KOPT-K1 (cell line): Measurements from ENCODE around the gene FCMR.
A peak's percentile ranks its signal among the peaks of the same experiment; 100 is the strongest.

ENCODE experiments used
- H3K27ac ChIP-seq: fragments of 200-600 bp; sonication (generic); 2 replicates; pipeline ENCODE4 v1.5.1; 2016; ENCODE audit warnings: antibody characterized with exemption, mild to moderate bottlenecking, low read depth, low read length; ENCODE audit not compliant: poor library complexity, severe bottlenecking
- H3K36me3 ChIP-seq: fragments of 200-600 bp; sonication (generic); 2 replicates; pipeline ENCODE4 v1.5.1; 2017; ENCODE audit warnings: antibody characterized with exemption, mild to moderate bottlenecking, low read length, moderate library complexity; ENCODE audit not compliant: insufficient read depth
- H3K9me3 ChIP-seq: fragments of 200-600 bp; sonication (generic); 2 replicates; pipeline ENCODE4 v1.5.1; 2017; ENCODE audit warnings: antibody characterized with exemption, low read length, mild to moderate bottlenecking; ENCODE audit not compliant: insufficient read depth, poor library complexity, severe bottlenecking

Gene FCMR, protein sequence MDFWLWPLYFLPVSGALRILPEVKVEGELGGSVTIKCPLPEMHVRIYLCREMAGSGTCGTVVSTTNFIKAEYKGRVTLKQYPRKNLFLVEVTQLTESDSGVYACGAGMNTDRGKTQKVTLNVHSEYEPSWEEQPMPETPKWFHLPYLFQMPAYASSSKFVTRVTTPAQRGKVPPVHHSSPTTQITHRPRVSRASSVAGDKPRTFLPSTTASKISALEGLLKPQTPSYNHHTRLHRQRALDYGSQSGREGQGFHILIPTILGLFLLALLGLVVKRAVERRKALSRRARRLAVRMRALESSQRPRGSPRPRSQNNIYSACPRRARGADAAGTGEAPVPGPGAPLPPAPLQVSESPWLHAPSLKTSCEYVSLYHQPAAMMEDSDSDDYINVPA

GRCh38 chr1:206921772-206922265 lies at the start of gene FCMR:
Gene FCMR (minus strand): TSS chr1:206921941. CDS start chr1:206921854, 87 bp downstream.
- H3K9me3 ChIP-seq = no peaks in the 10 kb centered on the region
- peak within 1 kb of the TSS; percentile 88 for H3K27ac ChIP-seq
- H3K36me3 ChIP-seq = no peaks in the 10 kb centered on the region

DNA sequence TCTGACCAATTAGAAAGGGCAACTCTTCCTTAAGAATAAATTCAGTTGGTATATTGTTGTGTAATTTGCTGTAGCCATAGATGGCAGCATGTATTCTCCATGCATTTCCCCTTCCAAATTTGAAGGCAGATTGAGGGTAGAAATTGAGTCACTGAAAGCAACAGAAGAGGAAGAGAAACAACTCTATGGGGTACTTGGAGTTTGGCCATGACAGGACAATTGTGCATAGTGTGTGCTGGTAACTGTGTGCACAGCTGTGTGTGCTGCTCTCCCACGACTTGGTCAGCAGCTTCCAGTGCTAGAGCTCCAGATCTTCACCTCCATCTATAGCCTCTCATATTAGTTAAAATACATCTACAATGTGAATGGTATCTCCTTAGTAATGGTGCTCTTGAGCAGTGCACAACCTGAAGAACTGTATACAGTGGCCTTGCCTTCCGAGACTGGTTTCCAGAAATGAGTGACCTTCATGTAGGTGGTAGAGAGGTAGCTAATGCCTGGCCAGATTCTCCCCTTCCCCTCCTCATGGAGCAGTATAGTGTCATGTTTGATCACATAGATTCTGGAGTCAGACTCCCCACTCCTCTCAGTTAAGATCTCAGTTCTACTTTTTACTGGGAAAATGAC lies 49.4 kb upstream of the FCMR start:
- no peaks in the 10 kb centered on the region for H3K9me3 ChIP-seq
- no peak overlapping the region for H3K27ac ChIP-seq
- no peaks in the 10 kb centered on the region for H3K36me3 ChIP-seq

DNA sequence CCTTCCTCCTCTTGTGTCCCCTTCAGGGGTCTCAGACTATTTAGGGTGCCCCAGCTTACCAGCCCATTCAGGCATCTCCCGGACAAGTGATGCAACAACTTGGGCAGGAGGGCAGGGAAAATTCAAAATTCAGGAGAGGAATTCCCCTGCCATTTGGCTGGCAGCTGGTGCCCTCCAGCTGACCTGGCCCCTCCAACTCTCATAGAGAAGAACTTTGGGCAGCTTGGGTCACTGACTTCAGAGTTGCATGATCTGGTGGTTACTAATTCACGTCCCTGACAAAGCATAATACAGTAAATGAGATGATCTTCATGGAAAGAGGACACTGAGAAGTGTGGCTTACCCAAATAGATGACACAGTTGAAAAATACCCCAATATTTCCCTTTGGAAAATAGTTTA lies 48.7 kb upstream of the FCMR start, which contains the start of gene FCAMR:
Gene FCAMR, minus strand, starts transcription at position 15 of the 400 bp plus-strand sequence. CDS start 335 bp downstream, outside the sequence.
- Histone ChIP-seq H3K36me3 (no peaks in the 10 kb centered on the region), H3K27ac (no peak within 1 kb of the TSS), H3K9me3 (no peaks in the 10 kb centered on the region)

DNA sequence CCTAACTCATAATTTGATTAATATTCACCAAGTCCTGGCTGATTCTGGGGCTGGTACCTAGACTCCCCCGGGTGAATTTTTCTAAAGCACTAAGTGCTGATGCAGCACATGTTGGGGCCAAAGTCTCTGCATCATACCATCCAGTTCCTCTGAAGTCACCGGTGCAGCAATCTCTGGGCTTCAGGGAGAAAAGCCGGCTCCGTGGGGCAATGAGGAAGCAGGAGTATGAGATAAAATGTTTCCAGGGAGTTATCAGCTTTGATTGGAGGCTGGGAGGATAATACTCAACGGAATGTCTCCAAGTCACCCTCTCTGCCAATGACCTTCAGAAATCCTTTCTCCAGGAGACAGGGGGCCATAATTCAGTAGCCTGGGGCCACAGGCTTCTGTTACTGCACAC lies 47.3 kb upstream of the FCMR start:
- H3K9me3 ChIP-seq = no peaks in the 10 kb centered on the region
- no peak overlapping the region for H3K27ac ChIP-seq

GRCh38 chr1:206967096-206967849 lies 45.5 kb upstream of the FCMR start:
- Histone ChIP-seq H3K36me3 (no peaks in the 10 kb centered on the region), H3K27ac (peak overlapping the region; percentile 33), H3K9me3 (no peaks in the 10 kb centered on the region)

More for the DNA sequence above, 47.3 kb upstream of the FCMR start:
- no peaks in the 10 kb centered on the region for H3K36me3 ChIP-seq

DNA sequence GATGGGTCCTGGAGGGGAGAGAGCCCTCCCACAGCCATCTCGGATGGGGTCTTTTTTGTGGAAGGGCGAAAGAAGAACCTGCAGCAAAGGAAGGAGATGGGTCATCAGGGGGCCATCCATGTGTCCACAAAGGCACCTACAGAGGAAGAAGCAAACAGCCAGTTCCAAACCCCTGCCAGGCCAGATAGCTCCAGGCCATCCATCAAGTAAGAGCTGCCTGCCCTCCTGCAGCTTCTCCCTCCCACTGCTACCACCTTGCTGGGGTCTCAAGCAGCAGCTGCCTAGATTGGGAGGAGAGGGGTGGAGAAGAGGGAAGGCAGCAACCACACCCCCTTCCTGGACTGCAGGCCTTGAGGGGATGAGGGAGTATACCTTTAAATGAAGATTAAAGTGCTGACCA lies 44.0 kb upstream of the FCMR start:
- no peak overlapping the region for H3K27ac ChIP-seq
- no peaks in the 10 kb centered on the region for H3K9me3 ChIP-seq

GRCh38 chr1:206963740-206964139 lies 42.0 kb upstream of the FCMR start:
- no peaks in the 10 kb centered on the region for H3K36me3 ChIP-seq
- H3K27ac ChIP-seq = no peak overlapping the region

More for the DNA sequence above, 44.0 kb upstream of the FCMR start:
- H3K36me3 ChIP-seq = no peaks in the 10 kb centered on the region

DNA sequence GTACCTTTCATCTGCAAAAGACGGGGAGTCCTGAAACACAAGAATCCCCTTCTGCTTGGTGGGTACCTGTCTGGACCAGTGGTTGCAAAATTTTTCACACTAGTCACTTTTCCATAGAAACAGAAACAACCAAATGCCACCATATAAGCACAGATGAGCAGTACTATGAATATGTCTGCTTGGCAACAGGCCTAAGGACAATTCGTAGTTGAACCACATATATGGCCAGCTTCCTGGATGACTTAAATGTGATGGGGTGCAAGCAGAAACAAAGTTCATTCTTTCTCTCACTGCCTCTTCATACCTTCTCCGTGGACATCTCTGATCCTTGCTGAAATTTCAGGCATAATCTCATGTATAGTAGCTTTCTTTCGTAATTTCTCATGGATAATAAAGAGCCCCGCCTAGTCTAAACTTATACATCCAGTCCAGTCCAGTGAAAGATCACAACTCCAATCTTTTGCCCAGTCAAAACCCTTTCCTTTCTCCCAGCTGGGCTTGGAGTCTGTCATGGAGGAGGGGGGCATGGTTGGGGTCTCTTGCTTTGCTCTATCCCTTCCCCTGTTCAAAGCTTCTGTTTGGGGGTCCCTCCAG lies 41.5 kb upstream of the FCMR start:
- H3K9me3 ChIP-seq = no peaks in the 10 kb centered on the region
- H3K36me3 ChIP-seq = no peaks in the 10 kb centered on the region
- no peak overlapping the region for H3K27ac ChIP-seq

More at GRCh38 chr1:206963740-206964139, 42.0 kb upstream of the FCMR start:
- no peaks in the 10 kb centered on the region for H3K9me3 ChIP-seq

DNA sequence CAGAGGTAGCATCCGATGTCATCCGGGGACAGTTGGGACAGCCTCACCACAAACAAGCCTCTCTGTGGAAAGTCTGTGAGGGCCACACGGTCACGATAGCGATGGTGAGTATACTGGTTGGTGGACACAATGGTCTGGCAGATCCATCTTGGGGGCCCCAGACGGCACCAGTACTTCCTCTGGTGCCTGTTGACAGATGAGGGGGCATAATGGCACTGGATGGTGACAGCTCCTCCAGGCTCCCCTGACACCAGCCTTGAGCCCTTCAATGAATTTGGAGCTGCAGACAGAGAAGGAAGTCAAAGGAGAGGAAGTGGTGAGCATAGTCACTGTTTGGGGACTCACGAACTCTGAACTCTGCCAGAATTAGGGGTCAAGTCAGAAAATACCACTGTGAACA lies 40.5 kb upstream of the FCMR start:
- H3K36me3 ChIP-seq = no peaks in the 10 kb centered on the region
- H3K27ac ChIP-seq = no peak overlapping the region
- H3K9me3 ChIP-seq = no peaks in the 10 kb centered on the region

DNA sequence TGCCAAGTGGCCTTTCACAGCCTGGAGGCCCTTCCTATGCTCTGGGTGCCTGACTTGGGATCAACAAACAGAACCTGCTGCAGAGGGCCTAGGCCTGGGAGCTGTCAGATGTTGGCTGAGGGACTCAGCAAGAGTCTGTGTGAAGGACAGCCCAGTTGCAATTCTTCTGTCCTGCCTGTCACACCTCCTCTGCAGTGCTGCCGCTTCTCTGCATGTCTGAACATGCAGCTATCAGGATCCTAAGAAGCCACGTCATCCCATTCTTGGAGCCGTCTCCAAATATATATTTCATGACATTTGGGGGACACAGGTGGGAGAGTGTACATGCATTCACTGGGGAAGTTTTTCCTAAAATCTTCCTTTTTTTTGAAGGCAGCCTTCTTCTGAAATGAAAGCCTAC lies 39.9 kb upstream of the FCMR start:
- no peaks in the 10 kb centered on the region for H3K9me3 ChIP-seq
- no peak overlapping the region for H3K27ac ChIP-seq
- no peaks in the 10 kb centered on the region for H3K36me3 ChIP-seq

- Histone ChIP-seq H3K36me3 (no peaks in the 10 kb centered on the region), H3K27ac (no peak overlapping the region), H3K9me3 (no peaks in the 10 kb centered on the region)
Observed at GRCh38 chr1:206960676-206961386, 39.1 kb upstream of the FCMR start.

DNA sequence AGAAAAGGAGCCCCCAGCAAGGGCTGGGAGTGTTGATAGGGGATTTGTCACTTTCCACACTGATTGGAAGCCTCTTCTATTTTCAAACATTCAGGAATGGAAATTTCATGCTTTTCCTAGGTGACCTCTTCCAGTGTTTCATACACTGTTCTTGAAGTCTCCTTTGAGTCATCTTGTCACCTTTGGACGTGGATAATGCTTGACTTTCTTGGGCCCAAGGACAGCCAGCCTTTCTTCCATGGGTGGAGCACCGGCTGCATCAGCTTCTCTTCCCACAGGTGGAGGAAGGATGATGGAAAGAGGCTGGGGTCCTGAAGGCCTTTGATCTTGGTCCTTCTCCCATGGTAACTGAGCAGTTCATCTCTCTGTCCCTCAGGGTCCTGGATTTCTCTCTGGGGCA lies 36.4 kb upstream of the FCMR start:
- H3K27ac ChIP-seq = no peak overlapping the region

GRCh38 chr1:206957639-206958038 lies 35.9 kb upstream of the FCMR start:
- no peaks in the 10 kb centered on the region for H3K36me3 ChIP-seq
- no peaks in the 10 kb centered on the region for H3K9me3 ChIP-seq
- H3K27ac ChIP-seq = no peak overlapping the region

More for the DNA sequence above, 36.4 kb upstream of the FCMR start:
- Histone ChIP-seq H3K9me3 (no peaks in the 10 kb centered on the region), H3K36me3 (no peaks in the 10 kb centered on the region)
